DND-41 (cell line): Measurements from ENCODE around the gene CFAP53.

Source experiments
- ATAC-seq: fragments of 200-7000 bp; cut with Tn5 transposase; 3 replicates; pipeline ENCODE4 v1.9.1; 2021; ENCODE audit warnings: low read depth; ENCODE audit not compliant: insufficient read depth
- DNase-seq: peaks from one replicate; pipeline ENCODE4 v3.0.0-alpha.2; 2020
- H2AFZ ChIP-seq: 2 replicates; pipeline ENCODE4 v1.6.0; 2012; ENCODE audit warnings: low read depth, low read length
- H3K27ac ChIP-seq: 2 replicates; pipeline ENCODE4 v1.5.1; 2012; ENCODE audit warnings: low read length, inconsistent platforms
- H3K27me3 ChIP-seq: fragments of 200-600 bp; sonication (generic); 2 replicates; pipeline ENCODE4 v1.6.0; 2012; ENCODE audit warnings: low read length, mild to moderate bottlenecking, inconsistent platforms; ENCODE audit not compliant: insufficient read depth, poor library complexity
- H3K36me3 ChIP-seq: 2 replicates; pipeline ENCODE4 v1.5.1; 2012; ENCODE audit warnings: low read length, inconsistent platforms; ENCODE audit not compliant: insufficient read depth
- H3K4me1 ChIP-seq: 2 replicates; pipeline ENCODE4 v1.5.1; 2012; ENCODE audit warnings: mild to moderate bottlenecking, low read length; ENCODE audit not compliant: insufficient read depth
- H3K4me2 ChIP-seq: 2 replicates; pipeline ENCODE4 v1.6.0; 2012; ENCODE audit warnings: mild to moderate bottlenecking, moderate library complexity, low read length, inconsistent platforms; ENCODE audit not compliant: insufficient read depth
- H3K4me3 ChIP-seq, 2 experiments: fragments of 200-600 bp in 1 of 2; shearing (Covaris generic) in 1 of 2; 2 replicates each; pipeline ENCODE4 v1.5.1; 2012 to 2016; ENCODE audit warnings: inconsistent platforms in 2 of 2, low read length in 2 of 2, mild to moderate bottlenecking in 2 of 2, low read depth in 1 of 2, moderate library complexity in 1 of 2
- H3K79me2 ChIP-seq: 2 replicates; pipeline ENCODE4 v1.6.0; 2012; ENCODE audit warnings: low read length, inconsistent platforms; ENCODE audit not compliant: insufficient read depth
- H3K9ac ChIP-seq: 2 replicates; pipeline ENCODE4 v1.6.0; 2012; ENCODE audit warnings: low read depth, mild to moderate bottlenecking, inconsistent platforms, low read length, moderate library complexity
- H3K9me3 ChIP-seq: 2 replicates; pipeline ENCODE4 v1.5.1; 2012; ENCODE audit warnings: low read length, moderate library complexity, mild to moderate bottlenecking, inconsistent platforms; ENCODE audit not compliant: insufficient read depth, severe bottlenecking
- H4K20me1 ChIP-seq: 2 replicates; pipeline ENCODE4 v1.6.0; 2012; ENCODE audit warnings: low read length; ENCODE audit not compliant: insufficient read depth
- EZH2 ChIP-seq: IDR thresholded peaks from 3 replicates; pipeline ENCODE4 v1.6.1; 2012; ENCODE audit warnings: borderline replicate concordance, low read depth, mild to moderate bottlenecking, moderate library complexity, low read length, inconsistent platforms; ENCODE audit not compliant: severe bottlenecking
- TF ChIP-seq, protein P1 (sequence below): IDR thresholded peaks from 2 replicates; pipeline ENCODE4 v1.5.1; 2012; ENCODE audit warnings: borderline replicate concordance, low read length, moderate library complexity, mild to moderate bottlenecking; ENCODE audit not compliant: poor library complexity, severe bottlenecking; ENCODE audit errors: extremely low read depth

Gene CFAP53

GRCh38 chr18:50179465-50179864 lies 86.8 kb downstream of the CFAP53 start:
- Histone ChIP-seq H3K36me3 (no peaks in the 10 kb centered on the region), H3K4me1 (no peaks in the 10 kb centered on the region), H2AFZ (no peak overlapping the region), H3K27ac (no peak overlapping the region), H3K9ac (no peak overlapping the region), H3K4me3 (no peak overlapping the region), H3K9me3 (no peaks in the 10 kb centered on the region), H3K4me2 (no peak overlapping the region), H3K79me2 (no peaks in the 10 kb centered on the region), H4K20me1 (no peaks in the 10 kb centered on the region), H3K27me3 (peaks cover 8% of the 10 kb centered on the region)
- no peak for DNase-seq
- no peak for ATAC-seq
- TF ChIP-seq, protein P1, sequence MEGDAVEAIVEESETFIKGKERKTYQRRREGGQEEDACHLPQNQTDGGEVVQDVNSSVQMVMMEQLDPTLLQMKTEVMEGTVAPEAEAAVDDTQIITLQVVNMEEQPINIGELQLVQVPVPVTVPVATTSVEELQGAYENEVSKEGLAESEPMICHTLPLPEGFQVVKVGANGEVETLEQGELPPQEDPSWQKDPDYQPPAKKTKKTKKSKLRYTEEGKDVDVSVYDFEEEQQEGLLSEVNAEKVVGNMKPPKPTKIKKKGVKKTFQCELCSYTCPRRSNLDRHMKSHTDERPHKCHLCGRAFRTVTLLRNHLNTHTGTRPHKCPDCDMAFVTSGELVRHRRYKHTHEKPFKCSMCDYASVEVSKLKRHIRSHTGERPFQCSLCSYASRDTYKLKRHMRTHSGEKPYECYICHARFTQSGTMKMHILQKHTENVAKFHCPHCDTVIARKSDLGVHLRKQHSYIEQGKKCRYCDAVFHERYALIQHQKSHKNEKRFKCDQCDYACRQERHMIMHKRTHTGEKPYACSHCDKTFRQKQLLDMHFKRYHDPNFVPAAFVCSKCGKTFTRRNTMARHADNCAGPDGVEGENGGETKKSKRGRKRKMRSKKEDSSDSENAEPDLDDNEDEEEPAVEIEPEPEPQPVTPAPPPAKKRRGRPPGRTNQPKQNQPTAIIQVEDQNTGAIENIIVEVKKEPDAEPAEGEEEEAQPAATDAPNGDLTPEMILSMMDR = no peak
- no peak for TF ChIP-seq EZH2

DNA sequence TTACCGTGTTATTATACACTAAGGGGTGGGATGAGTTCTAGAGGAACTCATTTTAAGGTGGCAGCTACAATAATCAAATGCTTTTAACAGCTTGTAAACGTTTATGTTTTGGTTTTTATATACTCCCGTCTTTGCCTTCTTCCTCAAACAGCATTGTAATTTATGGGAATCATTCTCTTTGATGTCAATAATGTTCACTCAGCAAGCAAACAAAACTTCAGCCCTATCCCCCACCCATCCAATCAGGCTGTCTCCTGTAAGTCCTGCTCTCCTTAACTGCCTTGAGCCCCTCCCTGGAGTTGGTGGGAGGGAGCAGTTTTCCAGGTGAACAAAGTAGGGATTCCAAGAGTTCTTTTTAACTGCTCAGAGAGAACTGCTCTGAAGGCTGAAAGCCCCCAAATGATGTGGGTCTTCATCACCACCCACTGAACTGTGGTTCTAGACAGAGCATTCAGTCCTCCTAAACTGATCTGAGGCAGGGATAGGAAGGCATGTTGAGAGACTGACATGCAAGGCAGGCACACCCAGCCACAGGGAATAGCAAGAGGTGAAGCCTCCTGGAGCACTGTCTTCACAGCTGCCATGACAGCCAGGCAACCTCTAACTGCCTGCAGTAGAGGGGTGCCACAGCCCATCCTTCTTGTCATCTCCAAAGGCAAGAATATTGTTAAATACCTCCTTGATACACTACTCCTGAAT lies 88.9 kb downstream of the CFAP53 start:
- no peaks in the 10 kb centered on the region for H3K4me1 ChIP-seq
- H4K20me1 ChIP-seq = no peaks in the 10 kb centered on the region
- no peaks in the 10 kb centered on the region for H3K79me2 ChIP-seq
- peaks cover 8% of the 10 kb centered on the region for H3K27me3 ChIP-seq
- H3K27ac ChIP-seq = no peak overlapping the region
- TF ChIP-seq, protein P1 = no peak
- no peak for TF ChIP-seq EZH2
- DNase-seq (no peak), ATAC-seq (no peak)
- H3K4me3 ChIP-seq = no peak overlapping the region
- H3K4me2 ChIP-seq = no peak overlapping the region
- no peaks in the 10 kb centered on the region for H3K9me3 ChIP-seq
- no peak overlapping the region for H3K9ac ChIP-seq
- no peak overlapping the region for H2AFZ ChIP-seq
- no peaks in the 10 kb centered on the region for H3K36me3 ChIP-seq
